Thyroid gland (tissue), 4 donors: Measurements from ENCODE around the gene ZNF778. TPM values are rescaled to one million over a fixed set of nuclear protein-coding genes. Genes with fewer than 3 reads are reported as not detected.

Source experiments
- DNase-seq, 2 donors: peaks; one replicate each; pipeline ENCODE4 v3.0.0-alpha.2; 2019
- H3K27ac ChIP-seq, 3 donors: fragments of 200-600 bp; sonication (generic); 1 replicate in 2 of 3; 2 replicates in 1 of 3; pipeline ENCODE4 v1.5.1; 2016 to 2019; ENCODE audit warnings: mild to moderate bottlenecking in 1 of 3, moderate library complexity in 1 of 3
- H3K27me3 ChIP-seq: fragments of 200-600 bp; sonication (generic); one replicate; pipeline ENCODE4 v1.5.1; 2019
- H3K36me3 ChIP-seq, 2 donors: fragments of 200-600 bp; sonication (generic); one replicate each; pipeline ENCODE4 v1.5.1; 2016 to 2019
- H3K4me1 ChIP-seq, 2 donors: fragments of 200-600 bp; sonication (generic); one replicate each; pipeline ENCODE4 v1.5.1; 2017 to 2019
- H3K4me3 ChIP-seq, 3 donors: fragments of 200-600 bp; sonication (generic); replicated peaks in 1 of 3; 1 replicate in 2 of 3; 2 replicates in 1 of 3; pipeline ENCODE4 v1.5.1; 2016; ENCODE audit warnings: mild to moderate bottlenecking in 1 of 3
- H3K9me3 ChIP-seq: fragments of 200-600 bp; sonication (generic); one replicate; pipeline ENCODE4 v1.5.1; 2017
- POLR2A ChIP-seq, 2 donors: fragments of 450-650 bp; IDR thresholded peaks; one replicate each; pipeline ENCODE4 v1.6.1; 2017; ENCODE audit warnings: antibody characterized with exemption in 2 of 2, mild to moderate bottlenecking in 2 of 2, moderate library complexity in 1 of 2
- WGBS, 2 donors: methylation state at CpG; one replicate each; pipeline ENCODE4 v1.1.5; 2017; 5-methylcytosine and 5-hydroxymethylcytosine counted together
- intact Hi-C: fragments of 100-400 bp; cut with DNase I; formaldehyde crosslinking; loops from one replicate; pipeline ENCODE4 v1.15.1; 2023
- total RNA-seq, 4 donors: library from RNA; depleted of rRNA; stranded (reverse); fragments of >200 nt; gene quantifications; one replicate each; pipeline ENCODE4 v1.2.3, GENCODE V29; 2016
- TF ChIP-seq, protein P1 (sequence below), 6 experiments: fragments of 200-600 bp in 3 of 6; fragments of 450-650 bp in 3 of 6; sonication (generic) in 3 of 6; IDR thresholded peaks; one replicate each; pipeline ENCODE4 v1.5.1; 2016 to 2019; ENCODE audit warnings: antibody characterized with exemption in 6 of 6, mild to moderate bottlenecking in 2 of 6, inconsistent platforms in 1 of 6, moderate library complexity in 1 of 6

The ZNF778 gene
- 10 to 100 TPM; 17.5 to 36.4 (median 30.9) TPM for total RNA-seq

- peak in 1 of 2 donors; percentile 89 for TF ChIP-seq POLR2A (IDR thresholded peaks at IDR 0.05)
- TF ChIP-seq, protein P1, sequence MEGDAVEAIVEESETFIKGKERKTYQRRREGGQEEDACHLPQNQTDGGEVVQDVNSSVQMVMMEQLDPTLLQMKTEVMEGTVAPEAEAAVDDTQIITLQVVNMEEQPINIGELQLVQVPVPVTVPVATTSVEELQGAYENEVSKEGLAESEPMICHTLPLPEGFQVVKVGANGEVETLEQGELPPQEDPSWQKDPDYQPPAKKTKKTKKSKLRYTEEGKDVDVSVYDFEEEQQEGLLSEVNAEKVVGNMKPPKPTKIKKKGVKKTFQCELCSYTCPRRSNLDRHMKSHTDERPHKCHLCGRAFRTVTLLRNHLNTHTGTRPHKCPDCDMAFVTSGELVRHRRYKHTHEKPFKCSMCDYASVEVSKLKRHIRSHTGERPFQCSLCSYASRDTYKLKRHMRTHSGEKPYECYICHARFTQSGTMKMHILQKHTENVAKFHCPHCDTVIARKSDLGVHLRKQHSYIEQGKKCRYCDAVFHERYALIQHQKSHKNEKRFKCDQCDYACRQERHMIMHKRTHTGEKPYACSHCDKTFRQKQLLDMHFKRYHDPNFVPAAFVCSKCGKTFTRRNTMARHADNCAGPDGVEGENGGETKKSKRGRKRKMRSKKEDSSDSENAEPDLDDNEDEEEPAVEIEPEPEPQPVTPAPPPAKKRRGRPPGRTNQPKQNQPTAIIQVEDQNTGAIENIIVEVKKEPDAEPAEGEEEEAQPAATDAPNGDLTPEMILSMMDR (IDR thresholded peaks at IDR 0.05): no peak
- Histone ChIP-seq H3K36me3 (peaks cover 0 to 5% of the 10 kb centered on the region in 2 donors), H3K4me1 (peaks cover 12 to 19% of the 10 kb centered on the region in 2 donors), H3K4me3 (peak within 1 kb of the TSS; percentile 76 to 89 (median 84)), H3K27me3 (no peaks in the 10 kb centered on the region), H3K9me3 (no peaks in the 10 kb centered on the region), H3K27ac (peak within 1 kb of the TSS; percentile 81 to 90 (median 83))
- 1% methylated on average over 31 to 35 of the region's 91 CpGs for WGBS, 2 donors
- peak; percentile 82 to 83 for DNase-seq
- intact Hi-C loops: loop anchor here (10.0 kb wide), 2 partner anchors 283 to 403 kb away; partner anchors contain the start of gene APRT
These were observed at the start of gene ZNF778 for GRCh38 chr16:89217388-89218191. Gene ZNF778 (plus strand): TSS chr16:89217703. CDS start chr16:89221128, 3,425 bp downstream.

GRCh38 chr16:89168381-89169189, 48.9 kb upstream of the ZNF778 start:
- WGBS, 2 donors: 71 to 80% methylated on average over 12 to 13 of the region's 23 CpGs
- TF ChIP-seq POLR2A (IDR thresholded peaks at IDR 0.05): no peak
- TF ChIP-seq, protein P1 (IDR thresholded peaks at IDR 0.05): no peak
- H3K27ac ChIP-seq: no peak overlapping the region

DNA sequence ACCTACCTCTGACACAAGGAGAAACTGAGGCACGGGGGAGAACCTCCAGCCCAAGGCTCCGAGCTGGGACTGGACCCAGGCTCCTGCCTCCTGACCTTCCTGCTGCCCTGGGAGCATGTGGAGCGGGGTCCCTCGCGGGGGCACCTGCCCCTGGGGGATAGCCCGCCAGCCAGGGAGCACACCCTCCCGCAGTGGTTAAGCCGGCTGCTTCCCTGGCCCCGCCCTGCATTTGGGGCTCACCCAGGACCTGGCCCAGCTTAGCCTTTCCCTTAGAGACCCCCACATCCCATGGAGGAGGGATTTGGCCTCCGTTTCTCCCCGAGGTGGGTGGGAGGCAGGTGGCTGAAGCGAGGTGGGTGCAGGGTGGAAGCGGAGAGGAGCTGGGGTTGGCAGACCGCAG, 47.7 kb upstream of the ZNF778 start:
- H3K4me3 ChIP-seq: no peak overlapping the region
- peaks cover 11 to 20% of the 10 kb centered on the region in 2 donors for H3K4me1 ChIP-seq
- H3K36me3 ChIP-seq: no peaks in the 10 kb centered on the region
- no peaks in the 10 kb centered on the region for H3K9me3 ChIP-seq
- DNase-seq: no peak
- TF ChIP-seq, protein P1 (IDR thresholded peaks at IDR 0.05): no peak
- TF ChIP-seq POLR2A (IDR thresholded peaks at IDR 0.05): no peak
- H3K27ac ChIP-seq: no peak overlapping the region
- 63 to 86% methylated on average over 5 to 10 of the region's 14 CpGs for WGBS, 2 donors
- intact Hi-C loops: loop anchor here (5.0 to 10.0 kb wide), 3 partner anchors 225 to 432 kb away; no protein-coding TSS in a partner anchor
- H3K27me3 ChIP-seq: no peaks in the 10 kb centered on the region

More at GRCh38 chr16:89168381-89169189, 48.9 kb upstream of the ZNF778 start:
- no peak for DNase-seq
- no peaks in the 10 kb centered on the region for H3K27me3 ChIP-seq
- intact Hi-C loops: loop anchor here (5.0 kb wide), 2 partner anchors 361 to 431 kb away; no protein-coding TSS in a partner anchor
- no peak overlapping the region for H3K4me3 ChIP-seq
- H3K4me1 ChIP-seq: peaks cover 11 to 20% of the 10 kb centered on the region in 2 donors
- H3K36me3 ChIP-seq: no peaks in the 10 kb centered on the region
- no peaks in the 10 kb centered on the region for H3K9me3 ChIP-seq

- 5 to 9% methylated on average over 21 to 23 of the region's 34 CpGs for WGBS, 2 donors
These were observed 46.9 kb upstream of the ZNF778 start for GRCh38 chr16:89170346-89171215.

More at GRCh38 chr16:89170346-89171215, 46.9 kb upstream of the ZNF778 start:
- Histone ChIP-seq H3K27me3 (no peaks in the 10 kb centered on the region), H3K9me3 (no peaks in the 10 kb centered on the region), H3K4me1 (peaks cover 11 to 20% of the 10 kb centered on the region in 2 donors), H3K27ac (no peak overlapping the region), H3K4me3 (peak overlapping the region in 1 of 3 donors; percentile 14), H3K36me3 (no peaks in the 10 kb centered on the region)
- intact Hi-C loops: loop anchor here (10.0 kb wide), 1 partner anchor 226 kb away; no protein-coding TSS in a partner anchor
- TF ChIP-seq, protein P1 (IDR thresholded peaks at IDR 0.05): no peak
- no peak for TF ChIP-seq POLR2A (IDR thresholded peaks at IDR 0.05)
- peak in 1 of 2 donors; percentile 48 for DNase-seq
